Panc1 (cell line): ENCODE measurements around the gene LSG1. TPM values are rescaled to one million over a fixed set of nuclear protein-coding genes. Genes with fewer than 3 reads are reported as not detected.

Source experiments
- ATAC-seq: fragments of 200-7000 bp; cut with Tn5 transposase; 2 replicates; pipeline ENCODE4 v1.9.1; 2020; ENCODE audit warnings: mild to moderate bottlenecking, moderate library complexity
- BruUV-seq: library from RNA; stranded (reverse); fragments of 400-500 nt; replicated peaks from 2 replicates; lab custom pipeline; 2021; lab: Mats Ljungman, UMichigan
- CTCF ChIA-PET: fragments of 300-600 bp; sonication (Branson Sonifier 250); formaldehyde crosslinking; loops from one replicate; lab custom pipeline; 2022; ENCODE audit warnings: antibody characterized with exemption; lab: Charles Lee
- POLR2A ChIA-PET: fragments of 300-600 bp; sonication (Branson Sonifier 250); formaldehyde crosslinking; loops from one replicate; lab custom pipeline; 2022; ENCODE audit warnings: antibody characterized with exemption; lab: Charles Lee
- DNase-seq: peaks from one replicate; pipeline ENCODE4 v3.0.0-alpha.2; 2010; ENCODE audit warnings: low read depth, low spot score
- H3K27ac ChIP-seq: 2 replicates; pipeline ENCODE4 v1.5.1; 2011; ENCODE audit warnings: mild to moderate bottlenecking, low read length, inconsistent platforms
- H3K27me3 ChIP-seq: fragments of 200-500 bp; sonication (Bioruptor generic); 2 replicates; pipeline ENCODE4 v1.6.0; 2014; ENCODE audit warnings: low read length, inconsistent platforms; ENCODE audit not compliant: control insufficient read depth, insufficient read depth
- H3K36me3 ChIP-seq: fragments of 200-500 bp; sonication (Bioruptor generic); 2 replicates; pipeline ENCODE4 v1.5.1; 2014; ENCODE audit warnings: inconsistent platforms, mild to moderate bottlenecking, low read length, moderate library complexity; ENCODE audit not compliant: control insufficient read depth, insufficient read depth
- H3K4me1 ChIP-seq: 2 replicates; pipeline ENCODE4 v1.5.1; 2011; ENCODE audit warnings: inconsistent platforms, mild to moderate bottlenecking, low read length, moderate library complexity; ENCODE audit not compliant: control insufficient read depth, insufficient read depth
- H3K4me3 ChIP-seq, 2 experiments: 2 replicates each; pipeline ENCODE4 v1.5.1; 2011 to 2012; ENCODE audit warnings: low read depth in 2 of 2, low read length in 2 of 2, mild to moderate bottlenecking in 2 of 2, inconsistent platforms in 1 of 2, moderate library complexity in 1 of 2
- H3K9me3 ChIP-seq: fragments of 200-500 bp; sonication (Bioruptor generic); 2 replicates; pipeline ENCODE4 v1.5.1; 2014; ENCODE audit warnings: low read depth, mild to moderate bottlenecking, inconsistent platforms, low read length, moderate library complexity; ENCODE audit not compliant: control insufficient read depth, insufficient read depth
- POLR2AphosphoS5 ChIP-seq: IDR thresholded peaks from 2 replicates; pipeline ENCODE4 v1.6.1; 2012; ENCODE audit warnings: mild to moderate bottlenecking, low read depth, low read length, moderate library complexity
- SIN3A ChIP-seq: IDR thresholded peaks from 2 replicates; pipeline ENCODE4 v1.6.1; 2012; ENCODE audit warnings: low read depth, mild to moderate bottlenecking, low read length, moderate library complexity, borderline replicate concordance; ENCODE audit not compliant: insufficient read depth
- TCF7L2 ChIP-seq: IDR thresholded peaks from 2 replicates; pipeline ENCODE4 v1.6.1; 2011; ENCODE audit warnings: mild to moderate bottlenecking, low read depth, low read length, inconsistent platforms
- in situ Hi-C: cut with HindIII; loops from 2 replicates; pipeline ENCODE4 v1.10.0; 2016; ENCODE audit warnings: low sequenced_read_pairs, low pct_unique_long_range_greater_than_20kb
- intact Hi-C: fragments of 100-400 bp; cut with micrococcal nuclease; formaldehyde crosslinking; loops from one replicate; pipeline ENCODE4 v1.10.0; 2022; ENCODE audit not compliant: unreplicated experiment
- total RNA-seq: library from RNA; stranded (reverse); gene quantifications from one replicate; pipeline ENCODE4 v1.2.1, GENCODE V29; 2021; ENCODE audit not compliant: unreplicated experiment
- TF ChIP-seq, protein P1 (sequence below): fragments of 450-650 bp; IDR thresholded peaks from 2 replicates; pipeline ENCODE4 v1.5.1; 2017; ENCODE audit warnings: mild to moderate bottlenecking
- TF ChIP-seq, protein P2 (sequence below), 2 experiments: IDR thresholded peaks; 2 replicates each; pipeline ENCODE4 v1.6.1; 2011 to 2012; ENCODE audit warnings: low read depth in 2 of 2, control low read depth in 1 of 2, low read length in 1 of 2, mild to moderate bottlenecking in 1 of 2, moderate library complexity in 1 of 2; ENCODE audit not compliant: insufficient read depth in 1 of 2

The LSG1 gene
- total RNA-seq, 1 experiment from 2014 or later = 72.9 TPM

DNA sequence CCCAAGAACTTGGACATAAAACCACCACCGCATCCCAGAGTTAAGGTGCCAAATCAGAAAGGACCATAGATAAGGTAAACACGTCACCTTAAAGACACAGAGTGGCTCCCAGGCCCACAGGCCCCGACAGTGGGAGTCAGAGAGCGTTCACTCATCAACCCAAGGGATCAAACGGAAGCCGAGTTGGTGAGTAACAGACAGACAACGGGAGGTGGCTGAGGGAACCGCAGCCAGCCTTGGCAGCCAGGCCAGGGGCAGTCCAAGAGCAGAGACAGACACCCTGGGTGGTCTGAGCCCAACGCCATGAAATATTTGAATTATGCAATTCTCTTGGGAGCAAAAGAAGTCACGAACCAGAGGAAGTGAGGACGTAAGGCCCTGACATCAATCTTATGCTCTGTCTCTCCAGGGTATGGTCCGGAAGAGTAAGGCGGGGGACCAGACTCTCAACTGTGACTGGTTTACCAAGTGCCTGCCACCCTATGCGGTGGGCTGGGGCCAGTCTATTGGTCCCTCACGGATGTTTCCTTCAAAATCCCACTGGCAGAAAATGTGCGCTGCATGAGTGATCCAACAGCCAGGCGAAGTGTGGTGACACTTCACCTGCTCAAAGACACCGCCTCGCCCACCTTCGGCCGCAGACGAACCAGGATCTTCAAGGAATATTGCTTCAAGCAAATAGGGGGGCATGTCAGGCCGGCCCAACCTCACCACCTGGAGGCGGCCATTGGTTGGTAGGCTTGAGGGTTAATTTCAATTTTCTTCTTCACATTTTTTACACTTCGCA, 73.0 kb downstream of the LSG1 start:
- BruUV-seq = no TSS peak
- TF ChIP-seq, protein P1, sequence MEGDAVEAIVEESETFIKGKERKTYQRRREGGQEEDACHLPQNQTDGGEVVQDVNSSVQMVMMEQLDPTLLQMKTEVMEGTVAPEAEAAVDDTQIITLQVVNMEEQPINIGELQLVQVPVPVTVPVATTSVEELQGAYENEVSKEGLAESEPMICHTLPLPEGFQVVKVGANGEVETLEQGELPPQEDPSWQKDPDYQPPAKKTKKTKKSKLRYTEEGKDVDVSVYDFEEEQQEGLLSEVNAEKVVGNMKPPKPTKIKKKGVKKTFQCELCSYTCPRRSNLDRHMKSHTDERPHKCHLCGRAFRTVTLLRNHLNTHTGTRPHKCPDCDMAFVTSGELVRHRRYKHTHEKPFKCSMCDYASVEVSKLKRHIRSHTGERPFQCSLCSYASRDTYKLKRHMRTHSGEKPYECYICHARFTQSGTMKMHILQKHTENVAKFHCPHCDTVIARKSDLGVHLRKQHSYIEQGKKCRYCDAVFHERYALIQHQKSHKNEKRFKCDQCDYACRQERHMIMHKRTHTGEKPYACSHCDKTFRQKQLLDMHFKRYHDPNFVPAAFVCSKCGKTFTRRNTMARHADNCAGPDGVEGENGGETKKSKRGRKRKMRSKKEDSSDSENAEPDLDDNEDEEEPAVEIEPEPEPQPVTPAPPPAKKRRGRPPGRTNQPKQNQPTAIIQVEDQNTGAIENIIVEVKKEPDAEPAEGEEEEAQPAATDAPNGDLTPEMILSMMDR = no peak
- TF ChIP-seq SIN3A (no peak), POLR2AphosphoS5 (no peak), TCF7L2 (no peak)
- TF ChIP-seq, protein P2, sequence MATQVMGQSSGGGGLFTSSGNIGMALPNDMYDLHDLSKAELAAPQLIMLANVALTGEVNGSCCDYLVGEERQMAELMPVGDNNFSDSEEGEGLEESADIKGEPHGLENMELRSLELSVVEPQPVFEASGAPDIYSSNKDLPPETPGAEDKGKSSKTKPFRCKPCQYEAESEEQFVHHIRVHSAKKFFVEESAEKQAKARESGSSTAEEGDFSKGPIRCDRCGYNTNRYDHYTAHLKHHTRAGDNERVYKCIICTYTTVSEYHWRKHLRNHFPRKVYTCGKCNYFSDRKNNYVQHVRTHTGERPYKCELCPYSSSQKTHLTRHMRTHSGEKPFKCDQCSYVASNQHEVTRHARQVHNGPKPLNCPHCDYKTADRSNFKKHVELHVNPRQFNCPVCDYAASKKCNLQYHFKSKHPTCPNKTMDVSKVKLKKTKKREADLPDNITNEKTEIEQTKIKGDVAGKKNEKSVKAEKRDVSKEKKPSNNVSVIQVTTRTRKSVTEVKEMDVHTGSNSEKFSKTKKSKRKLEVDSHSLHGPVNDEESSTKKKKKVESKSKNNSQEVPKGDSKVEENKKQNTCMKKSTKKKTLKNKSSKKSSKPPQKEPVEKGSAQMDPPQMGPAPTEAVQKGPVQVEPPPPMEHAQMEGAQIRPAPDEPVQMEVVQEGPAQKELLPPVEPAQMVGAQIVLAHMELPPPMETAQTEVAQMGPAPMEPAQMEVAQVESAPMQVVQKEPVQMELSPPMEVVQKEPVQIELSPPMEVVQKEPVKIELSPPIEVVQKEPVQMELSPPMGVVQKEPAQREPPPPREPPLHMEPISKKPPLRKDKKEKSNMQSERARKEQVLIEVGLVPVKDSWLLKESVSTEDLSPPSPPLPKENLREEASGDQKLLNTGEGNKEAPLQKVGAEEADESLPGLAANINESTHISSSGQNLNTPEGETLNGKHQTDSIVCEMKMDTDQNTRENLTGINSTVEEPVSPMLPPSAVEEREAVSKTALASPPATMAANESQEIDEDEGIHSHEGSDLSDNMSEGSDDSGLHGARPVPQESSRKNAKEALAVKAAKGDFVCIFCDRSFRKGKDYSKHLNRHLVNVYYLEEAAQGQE (IDR thresholded peaks at IDR 0.05; ENCODE audit: insufficient read depth in 1 of 2, low read depth in 2 of 2, low read length in 1 of 2) = no peak
- ATAC-seq = no peak
- Histone ChIP-seq H3K4me1 (peaks cover 7% of the 10 kb centered on the region), H3K4me3 (no peak overlapping the region), H3K36me3 (no peaks in the 10 kb centered on the region), H3K9me3 (no peaks in the 10 kb centered on the region), H3K27ac (no peak overlapping the region), H3K27me3 (no peaks in the 10 kb centered on the region)
- POLR2A ChIA-PET = no interaction called here
- intact Hi-C loops (loop anchor here (10.0 kb wide), 1 partner anchor 254 kb away; no protein-coding TSS in a partner anchor), in situ Hi-C loops (no loop called here)
- no peak for DNase-seq
- CTCF ChIA-PET = no interaction called here

DNA sequence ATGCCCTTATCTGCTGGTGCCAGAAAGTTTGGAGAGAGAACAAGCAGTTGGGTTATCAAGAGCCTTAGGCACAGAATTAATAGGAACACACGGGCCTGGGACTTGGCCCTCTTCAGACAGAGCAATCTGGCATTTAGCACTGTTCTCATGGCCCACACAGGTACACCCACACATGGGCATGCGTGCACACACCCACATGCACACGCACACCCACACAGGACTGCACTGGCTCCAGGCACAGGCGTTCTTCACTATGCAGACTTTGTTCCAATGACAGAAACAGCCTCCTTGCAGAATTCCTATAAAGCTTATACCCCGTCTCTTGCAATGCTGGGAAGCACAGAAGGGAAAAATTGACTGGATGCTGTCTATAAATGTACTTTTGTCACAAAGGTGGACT, 75.1 kb downstream of the LSG1 start:
- no peak for ATAC-seq
- intact Hi-C loops = loop anchor here (10.0 kb wide), 1 partner anchor 252 kb away; no protein-coding TSS in a partner anchor

More for the DNA sequence above, 75.1 kb downstream of the LSG1 start:
- TF ChIP-seq, protein P1 = no peak
- TF ChIP-seq, protein P2 (IDR thresholded peaks at IDR 0.05; ENCODE audit: insufficient read depth in 1 of 2, low read depth in 2 of 2, low read length in 1 of 2) = no peak
- no peak for TF ChIP-seq POLR2AphosphoS5
- Histone ChIP-seq H3K9me3 (no peaks in the 10 kb centered on the region), H3K27me3 (no peaks in the 10 kb centered on the region), H3K27ac (no peak overlapping the region), H3K4me1 (peaks cover 24% of the 10 kb centered on the region), H3K36me3 (no peaks in the 10 kb centered on the region), H3K4me3 (no peak overlapping the region)
- in situ Hi-C loops = no loop called here
- CTCF ChIA-PET = interaction anchor here (0.6 kb wide), 1 partner anchor 125 kb away, joined by 3 read pairs; no protein-coding TSS in a partner anchor
- no peak for DNase-seq
- POLR2A ChIA-PET = no interaction called here
- BruUV-seq = no TSS peak
